ENCODE results near the gene DDX20.

DNA sequence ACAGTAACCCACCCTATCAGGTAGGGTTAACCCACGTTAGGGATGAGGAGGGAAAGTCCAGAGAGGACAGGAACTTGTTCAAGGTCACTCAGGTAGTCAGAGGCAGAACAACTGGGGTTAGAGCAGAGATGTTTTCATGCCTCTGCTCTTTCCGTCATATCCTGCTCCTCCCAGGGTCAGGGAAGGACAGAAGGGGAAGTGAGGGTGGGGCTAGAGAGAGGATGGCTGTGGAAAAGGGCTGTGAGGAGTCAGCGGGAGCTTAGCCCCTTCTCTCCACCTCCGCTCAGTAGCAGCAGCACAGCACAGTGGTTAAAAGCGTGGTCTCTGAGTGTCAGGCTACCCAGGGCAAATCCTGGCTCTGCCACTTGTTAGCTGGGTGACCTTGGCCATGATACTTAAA is 36.5 kb downstream of the DDX20 start:
- TF ChIP-seq POLR2A (IDR thresholded peaks at IDR 0.05; ENCODE audit: low read depth, low read length), result no peak
- no peak for TF ChIP-seq POLR2AphosphoS5 (IDR thresholded peaks at IDR 0.05; ENCODE audit: low read depth, low read length)
- no peak for TF ChIP-seq TAF1 (IDR thresholded peaks at IDR 0.05; ENCODE audit: low read depth, low read length)

Measured in GM12891 (cell line).